Psoas muscle (tissue), 8 donors: ENCODE results near the gene DHFR2. TPM values are rescaled to one million over a fixed set of nuclear protein-coding genes. Genes with fewer than 3 reads are reported as not detected.
"Not testable (repeated sequence)": the region's sequence is repeated elsewhere in the genome, so short reads cannot be mapped to it uniquely, and the experiment has no call there.

Experiments used
- ATAC-seq, 4 donors: fragments of 200-7000 bp; cut with Tn5 transposase; one replicate each; pipeline ENCODE4 v1.9.1; 2020; ENCODE audit warnings: moderate library complexity in 3 of 4, mild to moderate bottlenecking in 2 of 4
- DNase-seq, 2 donors: peaks; one replicate each; pipeline ENCODE4 v3.0.0-alpha.2; 2020
- H3K27ac ChIP-seq: fragments of 200-600 bp; one replicate; pipeline ENCODE4 v1.8.0; 2022
- H3K27me3 ChIP-seq, 3 donors: fragments of 200-600 bp in 1 of 3; one replicate each; pipeline versions ENCODE4 v1.6.1 to v1.8.0; 2013 to 2022; ENCODE audit warnings: low read length in 2 of 3, mild to moderate bottlenecking in 2 of 3, moderate library complexity in 1 of 3; ENCODE audit not compliant: insufficient read depth in 3 of 3
- H3K36me3 ChIP-seq, 2 donors: fragments of 200-600 bp in 1 of 2; one replicate each; pipeline versions ENCODE4 v1.6.1 to v1.8.0; 2013 to 2022; ENCODE audit warnings: low read depth in 1 of 2, mild to moderate bottlenecking in 1 of 2, moderate library complexity in 1 of 2; ENCODE audit not compliant: insufficient read depth in 1 of 2
- H3K4me1 ChIP-seq: fragments of 200-600 bp; one replicate; pipeline ENCODE4 v1.8.0; 2022
- H3K4me3 ChIP-seq: fragments of 200-600 bp; one replicate; pipeline ENCODE4 v1.8.0; 2022; ENCODE audit warnings: mild to moderate bottlenecking
- H3K9me3 ChIP-seq: fragments of 200-600 bp; one replicate; pipeline ENCODE4 v1.8.0; 2022
- CTCF ChIP-seq: fragments of 200-600 bp; IDR thresholded peaks from one replicate; pipeline ENCODE4 v1.8.0; 2022; ENCODE audit warnings: antibody characterized with exemption
- WGBS, 3 donors: extraction: QIAGEN DNeasy Blood & Tissue Kit; methylation state at CpG; one replicate each; pipeline versions ENCODE4 v1.1.6 to v1.1.7; 2013; 5-methylcytosine and 5-hydroxymethylcytosine counted together
- intact Hi-C, 2 donors: fragments of 100-400 bp; cut with DNase I; formaldehyde crosslinking; loops; one replicate each; pipeline versions ENCODE4 v1.11.0 to v1.14.2; 2022
- polyA plus RNA-seq, 3 donors: library from polyadenylated mRNA; stranded (reverse); fragments of 200-250 nt; gene quantifications; one replicate each; pipeline ENCODE4 v1.2.3, GENCODE V29; 2013
- total RNA-seq, 4 donors: library from RNA; stranded (reverse); fragmentation: NEBNext Ultra II Directional in 2 of 4; extraction: Animal tissue kit (Norgen Biotek cat#: 25700) in 2 of 4; gene quantifications; one replicate each; pipeline versions ENCODE4 v1.2.1 to v1.2.4, GENCODE V29; 2021 to 2023
- donor health status: healthy with polysubstance abuse.
- donor health status: DM: no; HTN: no; CAD: no; lungs with moderate emphysema.
- donor health status: Bipolar disorder and iron deficiency.
- donor health status: healthy.
- donor health status: DM: yes; HTN: yes; CAD: no.
- donor health status: DM: no; HTN: no; CAD: no.
- donor health status: DM: no; HTN: no; CAD: no.
- donor health status: DM: yes; HTN: yes; CAD: no.

The DHFR2 gene
- total and polyA plus RNA-seq, 7 donors, result 0.49 to 2.8 (median 1.7) TPM

GRCh38 chr3:94089126-94089525 is 26.4 kb upstream of the DHFR2 start:
- 94 to 100% (median 96%) methylated on average over 1 of the region's 1 CpG for WGBS, 3 donors
- no peaks in the 10 kb centered on the region for H3K27me3 ChIP-seq
- DNase-seq (no peak), ATAC-seq (no peak)
- no peak for TF ChIP-seq CTCF
- no peaks in the 10 kb centered on the region for H3K4me1 ChIP-seq
- no peaks in the 10 kb centered on the region for H3K9me3 ChIP-seq
- H3K36me3 ChIP-seq, result peaks cover 4 to 9% of the 10 kb centered on the region in 2 donors
- intact Hi-C loops, result no loop called here
- no peak overlapping the region for H3K4me3 ChIP-seq
- H3K27ac ChIP-seq, result no peak overlapping the region

- Histone ChIP-seq H3K27me3 (no peaks in the 10 kb centered on the region), H3K9me3 (no peaks in the 10 kb centered on the region), H3K27ac (no peak overlapping the region), H3K36me3 (peaks cover 5 to 11% of the 10 kb centered on the region in 2 donors), H3K4me1 (no peaks in the 10 kb centered on the region), H3K4me3 (no peak overlapping the region)
- DNase-seq, result no peak
- WGBS, 3 donors, result 82 to 90% (median 86%) methylated on average over 4 of the region's 4 CpGs
- ATAC-seq, result no peak
- intact Hi-C loops, result no loop called here
- TF ChIP-seq CTCF, result no peak
Observed at GRCh38 chr3:94083261-94083660, 20.5 kb upstream of the DHFR2 start.

- H3K4me3 ChIP-seq, result no peak overlapping the region
- H3K27me3 ChIP-seq, result no peaks in the 10 kb centered on the region
- H3K27ac ChIP-seq, result no peak overlapping the region
- H3K9me3 ChIP-seq, result no peaks in the 10 kb centered on the region
- no peaks in the 10 kb centered on the region for H3K4me1 ChIP-seq
- peaks cover 5 to 11% of the 10 kb centered on the region in 2 donors for H3K36me3 ChIP-seq
- no peak for ATAC-seq
- TF ChIP-seq CTCF, result no peak
- intact Hi-C loops, result no loop called here
- WGBS, 3 donors, result 66 to 70% (median 68%) methylated on average over 8 of the region's 8 CpGs
- no peak for DNase-seq
Observed at GRCh38 chr3:94082391-94082937, 19.7 kb upstream of the DHFR2 start.

- no peak overlapping the region for H3K27ac ChIP-seq
- H3K9me3 ChIP-seq, result no peaks in the 10 kb centered on the region
- 77 to 92% (median 83%) methylated on average over 5 of the region's 5 CpGs for WGBS, 3 donors
- H3K4me1 ChIP-seq, result no peaks in the 10 kb centered on the region
- no peak for TF ChIP-seq CTCF
- no peak for DNase-seq
- peaks cover 5 to 11% of the 10 kb centered on the region in 2 donors for H3K36me3 ChIP-seq
- no peak for ATAC-seq
- no peaks in the 10 kb centered on the region for H3K27me3 ChIP-seq
- intact Hi-C loops, result no loop called here
- no peak overlapping the region for H3K4me3 ChIP-seq
Observed at GRCh38 chr3:94081884-94082283, 19.2 kb upstream of the DHFR2 start.

GRCh38 chr3:94080552-94080951 is 17.8 kb upstream of the DHFR2 start:
- H3K9me3 ChIP-seq, H3K27me3 ChIP-seq, H3K27ac ChIP-seq, intact Hi-C loops, H3K4me1 ChIP-seq, ATAC-seq, H3K4me3 ChIP-seq, DNase-seq: not testable (repeated sequence)
- H3K36me3 ChIP-seq, result peaks cover 5 to 11% of the 10 kb centered on the region in 2 donors
- 87 to 94% (median 93%) methylated on average over 5 of the region's 5 CpGs for WGBS, 3 donors
